22Rv1 (cell line): ENCODE data around the gene PHLDA2.

Experiments used
- H3K27ac ChIP-seq: fragments of 450-650 bp; 2 replicates; pipeline ENCODE4 v1.5.1; 2017
- CTCF ChIP-seq: fragments of 450-650 bp; IDR thresholded peaks from 2 replicates; pipeline ENCODE4 v1.5.1; 2017; ENCODE audit warnings: mild to moderate bottlenecking
- ZFX ChIP-seq: fragments of 450-650 bp; IDR thresholded peaks from 2 replicates; pipeline ENCODE4 v1.6.1; 2017; ENCODE audit warnings: antibody characterized with exemption, borderline replicate concordance

PHLDA2 gene

GRCh38 chr11:2945757-2946287 lies 16.6 kb upstream of the PHLDA2 start:
- H3K27ac ChIP-seq, result no peak overlapping the region
- TF ChIP-seq ZFX, result no peak
- no peak for TF ChIP-seq CTCF

GRCh38 chr11:2945031-2945756 lies 16.0 kb upstream of the PHLDA2 start:
- TF ChIP-seq CTCF (no peak), ZFX (no peak)
- H3K27ac ChIP-seq, result no peak overlapping the region

- no peak overlapping the region for H3K27ac ChIP-seq
These were observed 15.3 kb upstream of the PHLDA2 start for GRCh38 chr11:2944530-2944929.

GRCh38 chr11:2943711-2944118 lies 14.5 kb upstream of the PHLDA2 start:
- no peak overlapping the region for H3K27ac ChIP-seq

More at GRCh38 chr11:2944530-2944929, 15.3 kb upstream of the PHLDA2 start:
- no peak for TF ChIP-seq ZFX
- TF ChIP-seq CTCF, result no peak

GRCh38 chr11:2942872-2943710 lies 13.9 kb upstream of the PHLDA2 start:
- no peak for TF ChIP-seq CTCF
- no peak for TF ChIP-seq ZFX
- no peak overlapping the region for H3K27ac ChIP-seq

More at GRCh38 chr11:2943711-2944118, 14.5 kb upstream of the PHLDA2 start:
- TF ChIP-seq CTCF (no peak), ZFX (no peak)

- no peak for TF ChIP-seq CTCF
- TF ChIP-seq ZFX, result no peak
- 0 out of 2 replicates have a peak overlapping the region, but pooled peaks have one; percentile 23 for H3K27ac ChIP-seq
These were observed 13.2 kb upstream of the PHLDA2 start for GRCh38 chr11:2942447-2942846.
